Nephron (organoid): ENCODE data around the gene BIK.

ENCODE experiments used
- H3K27ac Mint-ChIP-seq, 3 experiments: 2 replicates each; pipeline ENCODE4 v1.8.0; 2020; ENCODE audit warnings: mixed read lengths in 3 of 3, mild to moderate bottlenecking in 2 of 3, moderate library complexity in 1 of 3
- H3K27me3 Mint-ChIP-seq: 2 replicates; pipeline ENCODE4 v1.8.0; 2021; ENCODE audit warnings: low read depth, mild to moderate bottlenecking, moderate library complexity, mixed read lengths
- H3K36me3 Mint-ChIP-seq: 2 replicates; pipeline ENCODE4 v1.8.0; 2020; ENCODE audit warnings: low read depth, mixed read lengths
- H3K4me1 Mint-ChIP-seq: 2 replicates; pipeline ENCODE4 v1.8.0; 2020; ENCODE audit warnings: mixed read lengths
- H3K4me3 Mint-ChIP-seq, 3 experiments: 2 replicates each; pipeline ENCODE4 v1.8.0; 2020; ENCODE audit warnings: mild to moderate bottlenecking in 3 of 3, mixed read lengths in 3 of 3, moderate library complexity in 2 of 3
- H3K9me3 Mint-ChIP-seq: 2 replicates; pipeline ENCODE4 v1.8.0; 2020; ENCODE audit warnings: mixed read lengths
- TF ChIP-seq, protein P1 (sequence below), 3 experiments: fragments of 200-600 bp; sonication (generic); IDR thresholded peaks; one replicate each; pipeline ENCODE4 v1.5.0; 2021; ENCODE audit warnings: antibody characterized with exemption in 3 of 3; ENCODE audit not compliant: unreplicated experiment in 3 of 3

Gene BIK, protein sequence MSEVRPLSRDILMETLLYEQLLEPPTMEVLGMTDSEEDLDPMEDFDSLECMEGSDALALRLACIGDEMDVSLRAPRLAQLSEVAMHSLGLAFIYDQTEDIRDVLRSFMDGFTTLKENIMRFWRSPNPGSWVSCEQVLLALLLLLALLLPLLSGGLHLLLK

DNA sequence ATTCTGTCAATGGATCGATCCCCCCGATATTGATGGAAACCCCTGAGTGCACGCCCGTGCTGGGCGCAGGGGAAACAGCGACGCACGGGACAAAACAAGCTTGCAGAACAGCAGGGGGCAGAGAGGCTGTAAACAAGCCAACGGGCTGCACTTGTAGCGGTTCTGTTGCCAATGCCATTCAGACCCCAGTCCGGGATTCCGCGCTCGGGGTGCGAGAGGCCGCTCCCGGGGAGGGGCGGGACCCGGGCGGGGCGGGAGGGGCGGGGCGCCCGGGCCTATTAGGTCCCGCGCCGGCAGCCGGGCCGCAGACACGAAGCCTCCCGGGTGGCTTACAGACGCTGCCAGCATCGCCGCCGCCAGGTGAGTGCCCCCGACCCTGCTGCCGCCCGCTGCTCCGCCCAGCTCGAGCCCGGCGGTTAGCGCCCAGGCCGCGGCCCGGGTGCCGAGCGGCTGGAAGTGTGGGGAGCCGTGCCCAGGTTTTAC lies at the start of gene BIK:
TSS of gene BIK (plus strand) at position 307 of the 483 bp plus-strand sequence. CDS start 13,273 bp downstream, outside the sequence.
- H3K27ac Mint-ChIP-seq, result no peak within 1 kb of the TSS
- TF ChIP-seq, protein P1, sequence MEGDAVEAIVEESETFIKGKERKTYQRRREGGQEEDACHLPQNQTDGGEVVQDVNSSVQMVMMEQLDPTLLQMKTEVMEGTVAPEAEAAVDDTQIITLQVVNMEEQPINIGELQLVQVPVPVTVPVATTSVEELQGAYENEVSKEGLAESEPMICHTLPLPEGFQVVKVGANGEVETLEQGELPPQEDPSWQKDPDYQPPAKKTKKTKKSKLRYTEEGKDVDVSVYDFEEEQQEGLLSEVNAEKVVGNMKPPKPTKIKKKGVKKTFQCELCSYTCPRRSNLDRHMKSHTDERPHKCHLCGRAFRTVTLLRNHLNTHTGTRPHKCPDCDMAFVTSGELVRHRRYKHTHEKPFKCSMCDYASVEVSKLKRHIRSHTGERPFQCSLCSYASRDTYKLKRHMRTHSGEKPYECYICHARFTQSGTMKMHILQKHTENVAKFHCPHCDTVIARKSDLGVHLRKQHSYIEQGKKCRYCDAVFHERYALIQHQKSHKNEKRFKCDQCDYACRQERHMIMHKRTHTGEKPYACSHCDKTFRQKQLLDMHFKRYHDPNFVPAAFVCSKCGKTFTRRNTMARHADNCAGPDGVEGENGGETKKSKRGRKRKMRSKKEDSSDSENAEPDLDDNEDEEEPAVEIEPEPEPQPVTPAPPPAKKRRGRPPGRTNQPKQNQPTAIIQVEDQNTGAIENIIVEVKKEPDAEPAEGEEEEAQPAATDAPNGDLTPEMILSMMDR (IDR thresholded peaks at IDR 0.05; ENCODE audit: unreplicated experiment in 3 of 3), result no peak
- peak within 1 kb of the TSS; percentile 77 to 81 (median 79) for H3K4me3 Mint-ChIP-seq
- no peaks in the 10 kb centered on the region for H3K9me3 Mint-ChIP-seq
- peaks cover 87% of the 10 kb centered on the region for H3K27me3 Mint-ChIP-seq
- no peaks in the 10 kb centered on the region for H3K36me3 Mint-ChIP-seq
- no peaks in the 10 kb centered on the region for H3K4me1 Mint-ChIP-seq

DNA sequence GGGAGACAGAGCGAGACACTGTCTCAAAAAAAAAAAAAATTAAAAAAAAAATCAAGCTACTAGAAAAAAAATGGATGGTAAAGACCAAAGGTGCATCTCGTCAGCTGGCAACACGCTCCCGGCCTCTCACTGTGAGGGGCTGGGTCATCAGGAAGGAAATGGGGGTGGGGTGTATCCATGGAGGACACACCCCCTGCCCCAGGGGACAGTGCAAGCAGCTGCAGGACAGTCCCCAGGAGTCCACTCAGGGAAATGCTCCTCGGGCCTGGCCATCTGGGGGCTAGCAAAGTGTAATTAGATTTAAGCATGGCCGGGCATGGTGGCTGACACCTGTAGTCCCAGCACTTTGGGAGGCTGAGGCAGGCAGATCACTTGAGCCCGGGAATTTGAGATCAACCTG lies 44.4 kb upstream of the BIK start:
- no peak overlapping the region for H3K27ac Mint-ChIP-seq
- no peak overlapping the region for H3K4me3 Mint-ChIP-seq
- TF ChIP-seq, protein P1 (IDR thresholded peaks at IDR 0.05; ENCODE audit: unreplicated experiment in 3 of 3), result no peak
- H3K4me1 Mint-ChIP-seq, result no peaks in the 10 kb centered on the region
- H3K9me3 Mint-ChIP-seq, result no peaks in the 10 kb centered on the region
- H3K27me3 Mint-ChIP-seq, result no peaks in the 10 kb centered on the region
- H3K36me3 Mint-ChIP-seq, result peaks cover 39% of the 10 kb centered on the region

DNA sequence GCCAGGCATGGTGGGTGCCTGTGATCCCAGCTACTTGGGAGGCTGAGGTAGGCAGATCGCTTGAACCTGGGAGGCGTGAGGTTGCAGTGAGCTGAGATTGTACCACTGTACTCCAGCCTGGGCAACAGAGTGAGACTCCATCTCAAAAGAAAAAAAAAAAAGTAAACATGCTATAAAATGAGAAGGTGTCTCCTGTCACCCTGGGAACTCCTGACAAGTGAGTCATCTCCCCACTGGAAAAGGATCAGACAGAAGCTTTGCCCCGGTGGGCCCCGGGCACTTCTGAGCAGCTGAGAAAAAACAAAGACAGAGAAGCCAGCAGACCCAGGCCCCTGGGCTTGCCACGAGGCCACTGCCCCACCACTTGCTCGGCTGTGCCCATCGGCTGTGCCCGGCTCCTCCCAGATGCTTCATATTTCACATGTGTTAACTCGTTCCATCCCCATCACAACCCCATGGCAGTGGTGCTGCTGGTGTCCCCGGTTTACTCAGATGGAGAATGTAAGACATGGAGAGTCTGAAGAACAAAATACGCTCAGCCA lies 43.6 kb upstream of the BIK start:
- TF ChIP-seq, protein P1 (IDR thresholded peaks at IDR 0.05; ENCODE audit: unreplicated experiment in 3 of 3), result no peak
- Mint-ChIP-seq H3K4me3 (no peak overlapping the region), H3K36me3 (peaks cover 33% of the 10 kb centered on the region), H3K4me1 (no peaks in the 10 kb centered on the region), H3K9me3 (no peaks in the 10 kb centered on the region), H3K27ac (no peak overlapping the region), H3K27me3 (no peaks in the 10 kb centered on the region)

DNA sequence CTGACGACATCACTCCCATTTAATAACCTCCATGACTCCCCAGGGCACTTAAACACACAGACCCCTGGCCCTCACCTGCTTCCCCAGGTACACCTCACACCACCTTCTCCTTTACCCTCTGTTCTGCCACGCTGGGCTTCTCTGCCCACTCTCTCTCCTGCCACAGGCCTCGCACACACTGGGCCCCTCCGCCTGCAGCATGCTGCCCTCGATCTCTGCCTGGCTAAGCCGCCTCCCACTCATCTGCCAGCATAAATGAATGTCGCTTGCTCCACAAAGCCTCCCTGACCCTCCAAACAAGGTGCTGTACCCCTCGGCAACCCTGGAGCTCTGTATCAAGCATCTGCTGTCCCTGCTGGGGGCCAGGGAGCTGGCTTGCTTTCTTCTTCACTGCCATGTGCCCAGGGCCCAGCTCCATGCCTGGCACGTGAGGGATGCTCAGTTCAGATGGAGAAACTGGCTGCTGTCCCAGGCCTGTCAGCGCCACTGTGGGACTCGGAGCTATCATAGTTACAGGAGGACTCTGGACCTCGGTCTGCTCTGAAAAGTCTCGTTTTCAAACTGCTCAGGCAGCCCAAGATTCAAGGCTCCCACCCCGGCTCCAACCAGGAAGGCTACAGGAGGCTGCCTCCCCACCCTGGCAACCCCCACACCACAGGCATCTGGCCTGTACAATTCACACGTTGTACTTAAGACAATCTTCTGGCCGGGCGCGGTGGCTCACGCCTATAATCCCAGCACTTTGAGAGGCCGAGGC lies 33.3 kb upstream of the BIK start:
- Mint-ChIP-seq H3K27ac (no peak overlapping the region), H3K36me3 (peaks cover 14% of the 10 kb centered on the region), H3K4me1 (no peaks in the 10 kb centered on the region), H3K27me3 (no peaks in the 10 kb centered on the region), H3K9me3 (no peaks in the 10 kb centered on the region), H3K4me3 (no peak overlapping the region)
- TF ChIP-seq, protein P1 (IDR thresholded peaks at IDR 0.05; ENCODE audit: unreplicated experiment in 3 of 3), result no peak

- H3K4me3 Mint-ChIP-seq, result no peak overlapping the region
- H3K27me3 Mint-ChIP-seq, result no peaks in the 10 kb centered on the region
- no peaks in the 10 kb centered on the region for H3K9me3 Mint-ChIP-seq
- peaks cover 14% of the 10 kb centered on the region for H3K36me3 Mint-ChIP-seq
- TF ChIP-seq, protein P1 (IDR thresholded peaks at IDR 0.05; ENCODE audit: unreplicated experiment in 3 of 3), result no peak
- H3K27ac Mint-ChIP-seq, result no peak overlapping the region
- no peaks in the 10 kb centered on the region for H3K4me1 Mint-ChIP-seq
Measured at GRCh38 chr22:43078522-43078921, 32.0 kb upstream of the BIK start.
